ENCODE measurements around the gene SDC3.

The SDC3 gene

GRCh38 chr1:30887485-30888315 lies 20.9 kb downstream of the SDC3 start:
- no peak for DNase-seq

- DNase-seq, result no peak
Observed at GRCh38 chr1:30886710-30887428, 21.7 kb downstream of the SDC3 start.

- no peak for DNase-seq
Observed at GRCh38 chr1:30885570-30886522, 22.7 kb downstream of the SDC3 start.

- no peak for DNase-seq
Observed at GRCh38 chr1:30884723-30885122, 23.8 kb downstream of the SDC3 start.

- no peak for DNase-seq
Observed at GRCh38 chr1:30883389-30884172, 25.0 kb downstream of the SDC3 start.

GRCh38 chr1:30882678-30883388 lies 25.7 kb downstream of the SDC3 start:
- DNase-seq, result no peak

- DNase-seq, result no peak
Observed at GRCh38 chr1:30881319-30882181, 27.0 kb downstream of the SDC3 start.

GRCh38 chr1:30880678-30881318 lies 27.8 kb downstream of the SDC3 start:
- no peak for DNase-seq

GRCh38 chr1:30879940-30880677 lies 28.4 kb downstream of the SDC3 start:
- no peak for DNase-seq

GRCh38 chr1:30879126-30879786 lies 29.3 kb downstream of the SDC3 start:
- DNase-seq, result no peak

- DNase-seq, result no peak
Observed at GRCh38 chr1:30878559-30878958, 30.0 kb downstream of the SDC3 start.

GRCh38 chr1:30878016-30878415 lies 30.5 kb downstream of the SDC3 start:
- DNase-seq, result no peak

GRCh38 chr1:30877205-30877912 lies 31.2 kb downstream of the SDC3 start:
- no peak for DNase-seq

GRCh38 chr1:30876451-30877204 lies 31.9 kb downstream of the SDC3 start:
- no peak for DNase-seq

GRCh38 chr1:30875916-30876315 lies 32.6 kb downstream of the SDC3 start:
- DNase-seq, result no peak

GRCh38 chr1:30875197-30875596 lies 33.4 kb downstream of the SDC3 start:
- no peak for DNase-seq

GRCh38 chr1:30874176-30874575 lies 34.4 kb downstream of the SDC3 start:
- DNase-seq, result no peak

Measured in activated gamma-delta T cell (primary cell).